TTC549 (cell line): ENCODE results near the gene TMEM201.

Source experiments
- FAIRE-seq: peaks from 2 replicates; lab custom pipeline; 2012; peaks lifted over from hg19 to GRCh38; lab: Jason Lieb, UNC

Gene TMEM201

GRCh38 chr1:9580942-9581341 is 7.8 kb upstream of the TMEM201 start:
- no peak for FAIRE-seq

GRCh38 chr1:9586147-9586766 is 2.5 kb upstream of the TMEM201 start:
- no peak for FAIRE-seq

- no peak for FAIRE-seq
Measured at GRCh38 chr1:9589144-9589718, 520 bp downstream of the TMEM201 start.

GRCh38 chr1:9589719-9590157 is 1.0 kb downstream of the TMEM201 start:
- FAIRE-seq, result no peak

- no peak for FAIRE-seq
Measured at GRCh38 chr1:9590201-9590600, 1.5 kb downstream of the TMEM201 start.

- FAIRE-seq, result no peak
Measured at GRCh38 chr1:9590945-9591668, 2.4 kb downstream of the TMEM201 start.

- no peak for FAIRE-seq
Measured at GRCh38 chr1:9591669-9592509, 3.2 kb downstream of the TMEM201 start.

GRCh38 chr1:9592510-9593075 is 3.9 kb downstream of the TMEM201 start:
- FAIRE-seq, result no peak

- FAIRE-seq, result no peak
Measured at GRCh38 chr1:9593147-9593491, 4.4 kb downstream of the TMEM201 start.

GRCh38 chr1:9593492-9594465 is 5.1 kb downstream of the TMEM201 start:
- FAIRE-seq, result no peak

GRCh38 chr1:9594471-9595155 is 5.9 kb downstream of the TMEM201 start:
- FAIRE-seq, result no peak

GRCh38 chr1:9595156-9595967 is 6.7 kb downstream of the TMEM201 start:
- no peak for FAIRE-seq

GRCh38 chr1:9595968-9596340 is 7.2 kb downstream of the TMEM201 start:
- no peak for FAIRE-seq

GRCh38 chr1:9596415-9597123 is 7.9 kb downstream of the TMEM201 start:
- FAIRE-seq, result no peak

- no peak for FAIRE-seq
Measured at GRCh38 chr1:9597361-9598315, 8.9 kb downstream of the TMEM201 start.

GRCh38 chr1:9598316-9598700 is 9.6 kb downstream of the TMEM201 start:
- FAIRE-seq, result no peak

GRCh38 chr1:9599741-9600140 is 11.0 kb downstream of the TMEM201 start:
- FAIRE-seq, result no peak
